WTC11 (cell line): ENCODE measurements around the gene SPTBN4. TPM values are rescaled to one million over a fixed set of nuclear protein-coding genes. Genes with fewer than 3 reads are reported as not detected.

Source experiments
- ATAC-seq: fragments of 200-7000 bp; cut with Tn5 transposase; 2 replicates; pipeline ENCODE4 v1.10.0; 2021; ENCODE audit warnings: mild to moderate bottlenecking, moderate library complexity
- CTCF ChIA-PET: fragments of 300-600 bp; sonication (Branson Sonifier 250); formaldehyde crosslinking; loops from one replicate; lab custom pipeline; 2021; ENCODE audit warnings: antibody characterized with exemption; lab: Charles Lee
- POLR2A ChIA-PET: fragments of 350-600 bp; sonication (Branson Sonifier 250); formaldehyde crosslinking; loops from one replicate; lab custom pipeline; 2021; ENCODE audit warnings: antibody characterized with exemption; lab: Charles Lee
- DNase-seq: peaks from one replicate; pipeline ENCODE4 v3.0.0; 2021; ENCODE audit warnings: low spot score
- H3K27ac Mint-ChIP-seq: 2 replicates; pipeline ENCODE4 v1.8.0; 2021; ENCODE audit warnings: mixed read lengths
- H3K27me3 Mint-ChIP-seq: 2 replicates; pipeline ENCODE4 v1.8.0; 2021; ENCODE audit warnings: low read depth, mild to moderate bottlenecking, moderate library complexity, mixed read lengths
- H3K36me3 Mint-ChIP-seq: 2 replicates; pipeline ENCODE4 v1.8.0; 2021; ENCODE audit warnings: mixed read lengths
- H3K4me1 Mint-ChIP-seq: 2 replicates; pipeline ENCODE4 v1.8.0; 2022; ENCODE audit warnings: mixed read lengths
- H3K4me3 Mint-ChIP-seq: 2 replicates; pipeline ENCODE4 v1.8.0; 2021; ENCODE audit warnings: mild to moderate bottlenecking, moderate library complexity, mixed read lengths
- H3K9me3 Mint-ChIP-seq: 2 replicates; pipeline ENCODE4 v1.8.0; 2021; ENCODE audit warnings: mixed read lengths
- CREB1 ChIP-seq: sonication (generic); formaldehyde crosslinking; IDR thresholded peaks from 2 replicates; pipeline ENCODE4 v1.8.0; 2023; ENCODE audit warnings: mild to moderate bottlenecking, missing genetic modification reagents
- CREM ChIP-seq: sonication (generic); formaldehyde crosslinking; IDR thresholded peaks from 2 replicates; pipeline ENCODE4 v1.8.1; 2022; ENCODE audit warnings: mild to moderate bottlenecking, missing genetic modification reagents, moderate library complexity
- GABPB1 ChIP-seq: sonication (generic); formaldehyde crosslinking; IDR thresholded peaks from 2 replicates; pipeline ENCODE4 v1.8.1; 2023; ENCODE audit warnings: mild to moderate bottlenecking, missing genetic modification reagents
- JAZF1 ChIP-seq: fragments of 250-450 bp; sonication (Bioruptor Pico); IDR thresholded peaks from 2 replicates; pipeline ENCODE4 v1.9.0; 2021; ENCODE audit warnings: moderate library complexity, mild to moderate bottlenecking, inconsistent platforms
- RELA ChIP-seq: sonication (generic); formaldehyde crosslinking; IDR thresholded peaks from 2 replicates; pipeline ENCODE4 v1.8.1; 2022; ENCODE audit warnings: missing genetic modification reagents, mild to moderate bottlenecking, borderline replicate concordance
- ZNF423 ChIP-seq: fragments of 250-450 bp; sonication (Bioruptor Pico); IDR thresholded peaks from 2 replicates; pipeline ENCODE4 v2.1.2; 2022; ENCODE audit warnings: mild to moderate bottlenecking, moderate library complexity
- total RNA-seq: library from RNA; stranded (reverse); gene quantifications from 3 replicates; pipeline ENCODE4 v1.2.3, GENCODE V29; 2021
- TF ChIP-seq, protein P1 (sequence below): sonication (generic); formaldehyde crosslinking; IDR thresholded peaks from 2 replicates; pipeline ENCODE4 v1.8.1; 2022; ENCODE audit warnings: missing genetic modification reagents, borderline replicate concordance
- TF ChIP-seq, protein P2 (sequence below): sonication (generic); formaldehyde crosslinking; IDR thresholded peaks from 2 replicates; pipeline ENCODE4 v1.8.1; 2023; ENCODE audit warnings: mild to moderate bottlenecking, missing genetic modification reagents
- TF ChIP-seq, protein P3 (sequence below): sonication (generic); formaldehyde crosslinking; IDR thresholded peaks from 2 replicates; pipeline ENCODE4 v1.8.0; 2022; ENCODE audit warnings: mild to moderate bottlenecking, missing genetic modification reagents
- TF ChIP-seq, protein P4 (sequence below): sonication (generic); formaldehyde crosslinking; IDR thresholded peaks from 2 replicates; pipeline ENCODE4 v1.8.1; 2022; ENCODE audit warnings: low read depth, missing genetic modification reagents, borderline replicate concordance
- TF ChIP-seq, protein P5 (sequence below): sonication (generic); formaldehyde crosslinking; IDR thresholded peaks from 2 replicates; pipeline ENCODE4 v1.8.0; 2023; ENCODE audit warnings: missing genetic modification reagents
- TF ChIP-seq, protein P6 (sequence below): fragments of 200-600 bp; IDR thresholded peaks from 2 replicates; pipeline ENCODE4 v1.8.0; 2022; ENCODE audit warnings: antibody characterized with exemption
- TF ChIP-seq, protein P7 (sequence below): sonication (generic); formaldehyde crosslinking; IDR thresholded peaks from 2 replicates; pipeline ENCODE4 v1.8.1; 2023; ENCODE audit warnings: mild to moderate bottlenecking, moderate library complexity, missing genetic modification reagents
- TF ChIP-seq, protein P8 (sequence below): fragments of 250-450 bp; sonication (Bioruptor Pico); conservative IDR thresholded peaks from 2 replicates; pipeline ENCODE4 v1.9.0; 2021; ENCODE audit warnings: mild to moderate bottlenecking

SPTBN4 gene
- total RNA-seq, 1 experiment from 2014 or later, result 2.8 TPM

DNA sequence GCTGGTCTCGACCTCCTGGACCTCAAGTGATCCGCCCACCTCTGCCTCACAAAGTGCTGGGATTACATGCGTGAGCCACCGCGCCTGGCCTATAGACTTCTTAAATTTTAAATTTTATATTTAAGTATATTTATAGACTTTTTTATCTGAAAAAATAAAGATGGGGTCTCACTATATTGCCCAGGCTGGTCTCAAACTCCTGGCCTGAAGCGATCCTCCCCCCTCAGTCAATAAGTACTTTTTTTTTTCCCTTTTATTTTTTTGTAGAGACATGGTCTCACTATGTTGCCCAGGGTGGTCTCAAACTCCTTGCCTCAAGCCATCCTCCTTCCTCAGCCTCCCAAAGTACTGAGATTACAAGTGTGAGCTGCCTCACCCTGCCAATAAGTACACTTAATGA is 42.9 kb upstream of the SPTBN4 start:
- Mint-ChIP-seq H3K27me3 (peaks cover 3% of the 10 kb centered on the region), H3K4me1 (peaks cover 16% of the 10 kb centered on the region), H3K36me3 (no peaks in the 10 kb centered on the region; the same call in 1 of the 2 replicates), H3K9me3 (no peaks in the 10 kb centered on the region), H3K27ac (no peak overlapping the region), H3K4me3 (no peak overlapping the region)
- no peak for TF ChIP-seq ZNF423
- TF ChIP-seq, protein P1, sequence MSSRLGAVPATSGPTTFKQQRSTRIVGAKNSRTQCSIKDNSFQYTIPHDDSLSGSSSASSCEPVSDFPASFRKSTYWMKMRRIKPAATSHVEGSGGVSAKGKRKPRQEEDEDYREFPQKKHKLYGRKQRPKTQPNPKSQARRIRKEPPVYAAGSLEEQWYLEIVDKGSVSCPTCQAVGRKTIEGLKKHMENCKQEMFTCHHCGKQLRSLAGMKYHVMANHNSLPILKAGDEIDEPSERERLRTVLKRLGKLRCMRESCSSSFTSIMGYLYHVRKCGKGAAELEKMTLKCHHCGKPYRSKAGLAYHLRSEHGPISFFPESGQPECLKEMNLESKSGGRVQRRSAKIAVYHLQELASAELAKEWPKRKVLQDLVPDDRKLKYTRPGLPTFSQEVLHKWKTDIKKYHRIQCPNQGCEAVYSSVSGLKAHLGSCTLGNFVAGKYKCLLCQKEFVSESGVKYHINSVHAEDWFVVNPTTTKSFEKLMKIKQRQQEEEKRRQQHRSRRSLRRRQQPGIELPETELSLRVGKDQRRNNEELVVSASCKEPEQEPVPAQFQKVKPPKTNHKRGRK (CRISPR knock-in tag), result no peak
- TF ChIP-seq, protein P2, sequence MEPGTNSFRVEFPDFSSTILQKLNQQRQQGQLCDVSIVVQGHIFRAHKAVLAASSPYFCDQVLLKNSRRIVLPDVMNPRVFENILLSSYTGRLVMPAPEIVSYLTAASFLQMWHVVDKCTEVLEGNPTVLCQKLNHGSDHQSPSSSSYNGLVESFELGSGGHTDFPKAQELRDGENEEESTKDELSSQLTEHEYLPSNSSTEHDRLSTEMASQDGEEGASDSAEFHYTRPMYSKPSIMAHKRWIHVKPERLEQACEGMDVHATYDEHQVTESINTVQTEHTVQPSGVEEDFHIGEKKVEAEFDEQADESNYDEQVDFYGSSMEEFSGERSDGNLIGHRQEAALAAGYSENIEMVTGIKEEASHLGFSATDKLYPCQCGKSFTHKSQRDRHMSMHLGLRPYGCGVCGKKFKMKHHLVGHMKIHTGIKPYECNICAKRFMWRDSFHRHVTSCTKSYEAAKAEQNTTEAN (CRISPR knock-in tag), result no peak
- TF ChIP-seq CREM (CRISPR knock-in tag), result no peak
- TF ChIP-seq, protein P3, sequence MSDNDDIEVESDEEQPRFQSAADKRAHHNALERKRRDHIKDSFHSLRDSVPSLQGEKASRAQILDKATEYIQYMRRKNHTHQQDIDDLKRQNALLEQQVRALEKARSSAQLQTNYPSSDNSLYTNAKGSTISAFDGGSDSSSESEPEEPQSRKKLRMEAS, result no peak; the same call in 1 of the 2 replicates
- TF ChIP-seq, protein P4, sequence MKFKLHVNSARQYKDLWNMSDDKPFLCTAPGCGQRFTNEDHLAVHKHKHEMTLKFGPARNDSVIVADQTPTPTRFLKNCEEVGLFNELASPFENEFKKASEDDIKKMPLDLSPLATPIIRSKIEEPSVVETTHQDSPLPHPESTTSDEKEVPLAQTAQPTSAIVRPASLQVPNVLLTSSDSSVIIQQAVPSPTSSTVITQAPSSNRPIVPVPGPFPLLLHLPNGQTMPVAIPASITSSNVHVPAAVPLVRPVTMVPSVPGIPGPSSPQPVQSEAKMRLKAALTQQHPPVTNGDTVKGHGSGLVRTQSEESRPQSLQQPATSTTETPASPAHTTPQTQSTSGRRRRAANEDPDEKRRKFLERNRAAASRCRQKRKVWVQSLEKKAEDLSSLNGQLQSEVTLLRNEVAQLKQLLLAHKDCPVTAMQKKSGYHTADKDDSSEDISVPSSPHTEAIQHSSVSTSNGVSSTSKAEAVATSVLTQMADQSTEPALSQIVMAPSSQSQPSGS (CRISPR knock-in tag), result no peak
- TF ChIP-seq, protein P5, sequence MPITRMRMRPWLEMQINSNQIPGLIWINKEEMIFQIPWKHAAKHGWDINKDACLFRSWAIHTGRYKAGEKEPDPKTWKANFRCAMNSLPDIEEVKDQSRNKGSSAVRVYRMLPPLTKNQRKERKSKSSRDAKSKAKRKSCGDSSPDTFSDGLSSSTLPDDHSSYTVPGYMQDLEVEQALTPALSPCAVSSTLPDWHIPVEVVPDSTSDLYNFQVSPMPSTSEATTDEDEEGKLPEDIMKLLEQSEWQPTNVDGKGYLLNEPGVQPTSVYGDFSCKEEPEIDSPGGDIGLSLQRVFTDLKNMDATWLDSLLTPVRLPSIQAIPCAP, result no peak
- TF ChIP-seq, protein P6, sequence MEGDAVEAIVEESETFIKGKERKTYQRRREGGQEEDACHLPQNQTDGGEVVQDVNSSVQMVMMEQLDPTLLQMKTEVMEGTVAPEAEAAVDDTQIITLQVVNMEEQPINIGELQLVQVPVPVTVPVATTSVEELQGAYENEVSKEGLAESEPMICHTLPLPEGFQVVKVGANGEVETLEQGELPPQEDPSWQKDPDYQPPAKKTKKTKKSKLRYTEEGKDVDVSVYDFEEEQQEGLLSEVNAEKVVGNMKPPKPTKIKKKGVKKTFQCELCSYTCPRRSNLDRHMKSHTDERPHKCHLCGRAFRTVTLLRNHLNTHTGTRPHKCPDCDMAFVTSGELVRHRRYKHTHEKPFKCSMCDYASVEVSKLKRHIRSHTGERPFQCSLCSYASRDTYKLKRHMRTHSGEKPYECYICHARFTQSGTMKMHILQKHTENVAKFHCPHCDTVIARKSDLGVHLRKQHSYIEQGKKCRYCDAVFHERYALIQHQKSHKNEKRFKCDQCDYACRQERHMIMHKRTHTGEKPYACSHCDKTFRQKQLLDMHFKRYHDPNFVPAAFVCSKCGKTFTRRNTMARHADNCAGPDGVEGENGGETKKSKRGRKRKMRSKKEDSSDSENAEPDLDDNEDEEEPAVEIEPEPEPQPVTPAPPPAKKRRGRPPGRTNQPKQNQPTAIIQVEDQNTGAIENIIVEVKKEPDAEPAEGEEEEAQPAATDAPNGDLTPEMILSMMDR, result no peak
- no peak for TF ChIP-seq CREB1 (CRISPR knock-in tag)
- TF ChIP-seq RELA (CRISPR knock-in tag), result no peak
- TF ChIP-seq, protein P7, sequence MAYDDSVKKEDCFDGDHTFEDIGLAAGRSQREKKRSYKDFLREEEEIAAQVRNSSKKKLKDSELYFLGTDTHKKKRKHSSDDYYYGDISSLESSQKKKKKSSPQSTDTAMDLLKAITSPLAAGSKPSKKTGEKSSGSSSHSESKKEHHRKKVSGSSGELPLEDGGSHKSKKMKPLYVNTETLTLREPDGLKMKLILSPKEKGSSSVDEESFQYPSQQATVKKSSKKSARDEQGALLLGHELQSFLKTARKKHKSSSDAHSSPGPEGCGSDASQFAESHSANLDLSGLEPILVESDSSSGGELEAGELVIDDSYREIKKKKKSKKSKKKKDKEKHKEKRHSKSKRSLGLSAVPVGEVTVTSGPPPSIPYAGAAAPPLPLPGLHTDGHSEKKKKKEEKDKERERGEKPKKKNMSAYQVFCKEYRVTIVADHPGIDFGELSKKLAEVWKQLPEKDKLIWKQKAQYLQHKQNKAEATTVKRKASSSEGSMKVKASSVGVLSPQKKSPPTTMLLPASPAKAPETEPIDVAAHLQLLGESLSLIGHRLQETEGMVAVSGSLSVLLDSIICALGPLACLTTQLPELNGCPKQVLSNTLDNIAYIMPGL (CRISPR knock-in tag), result no peak
- TF ChIP-seq, protein P8, sequence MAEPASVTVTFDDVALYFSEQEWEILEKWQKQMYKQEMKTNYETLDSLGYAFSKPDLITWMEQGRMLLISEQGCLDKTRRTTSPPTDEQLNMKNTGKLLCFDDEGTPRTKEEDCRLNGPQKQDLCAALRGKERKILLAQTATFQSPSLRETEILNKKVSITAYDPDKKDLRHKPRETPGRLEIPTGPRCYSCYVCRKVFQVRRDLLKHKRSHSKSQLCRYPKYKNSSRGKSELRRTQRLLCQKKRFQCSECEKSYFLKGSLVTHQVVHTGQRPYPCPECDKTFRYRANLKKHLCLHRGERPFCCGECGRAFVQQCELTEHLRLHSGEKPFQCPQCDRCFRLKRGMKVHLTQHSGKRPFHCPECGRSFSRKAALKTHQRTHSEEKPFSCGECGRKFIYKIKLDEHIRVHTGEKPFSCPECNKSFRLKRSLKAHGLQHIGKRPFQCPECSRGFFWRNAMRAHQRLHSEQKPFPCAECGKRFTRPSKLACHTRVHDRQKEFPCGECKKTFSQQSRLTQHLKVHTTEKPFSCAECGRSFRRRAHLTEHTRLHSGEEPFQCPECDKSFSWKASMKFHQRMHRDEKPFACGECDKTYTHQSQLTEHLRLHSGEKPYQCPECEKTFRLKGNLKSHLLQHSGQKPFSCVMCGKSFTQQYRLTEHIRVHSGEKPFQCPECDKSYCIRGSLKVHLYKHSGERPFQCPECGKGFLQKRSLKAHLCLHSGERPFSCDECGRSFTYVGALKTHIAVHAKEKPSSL (CRISPR knock-in tag), result no peak
- TF ChIP-seq GABPB1 (CRISPR knock-in tag), result no peak
- no peak for TF ChIP-seq JAZF1
- ATAC-seq (no peak), DNase-seq (no peak)
- ChIA-PET POLR2A (interaction anchor here (0.5 to 1.8 kb wide), 2 partner anchors 10 to 1790 kb away, joined by 4 to 11 read pairs; partner anchors contain the start of gene PRX), CTCF (interaction anchor here (0.9 to 1.7 kb wide), 8 partner anchors 9 to 180 kb away, joined by 3 to 12 read pairs (median 4); partner anchors contain the start of genes BLVRB and PRX)
